ENCODE measurements around the gene ECPAS. TPM values are rescaled to one million over a fixed set of nuclear protein-coding genes. Genes with fewer than 3 reads are reported as not detected.

Gene ECPAS
- total RNA-seq, 2 donors from 2014 or later = 54.7 to 65.5 TPM

GRCh38 chr9:111330124-111330523 lies 154.1 kb downstream of the ECPAS start, which contains the start of gene OR2K2:
Gene OR2K2, minus strand, starts transcription at chr9:111330224. Its CDS starts 1,791 bp downstream, at chr9:111328433.
- no peak within 1 kb of the TSS for H3K27ac ChIP-seq (ENCODE audit: low read depth, low read length)
- Mint-ChIP-seq H3K9me3 (no peaks in the 10 kb centered on the region), H3K27me3 (ENCODE audit: insufficient read depth) (no peaks in the 10 kb centered on the region), H3K4me1 (no peaks in the 10 kb centered on the region), H3K4me3 (no peak within 1 kb of the TSS), H3K36me3 (ENCODE audit: low read depth) (no peaks in the 10 kb centered on the region), H3K27ac (no peak within 1 kb of the TSS)
- no peak for TF ChIP-seq CTCF (conservative IDR thresholded peaks at IDR 0.05)
- no peak within 1 kb of the TSS for H3K9ac ChIP-seq (ENCODE audit: extremely low read depth, low read length, poor library complexity, severe bottlenecking)
- H3K36me3 ChIP-seq (ENCODE audit: control insufficient read depth, insufficient read depth, low read length) = no peaks in the 10 kb centered on the region
- no peaks in the 10 kb centered on the region for H3K4me1 ChIP-seq (ENCODE audit: control insufficient read depth, insufficient read depth, low read length)
- WGBS, 2 experiments (ENCODE audit: insufficient coverage in 1 of 2, insufficient read length in 1 of 2) = 92% methylated on average over 2 of the region's 4 CpGs; no CpG with 5 or more reads in 1 of the 2 experiments
- no peak within 1 kb of the TSS for H3K4me3 ChIP-seq (ENCODE audit: low read length)
- DNase-seq = no peak
- H3K9me3 ChIP-seq (ENCODE audit: control insufficient read depth, low read length) = no peaks in the 10 kb centered on the region
- peaks cover 7% of the 10 kb centered on the region for H3K27me3 ChIP-seq (ENCODE audit: control insufficient read depth, insufficient read depth, low read length, poor library complexity, severe bottlenecking)

GRCh38 chr9:111320631-111321030 lies 163.6 kb downstream of the ECPAS start:
- no peak for TF ChIP-seq CTCF (conservative IDR thresholded peaks at IDR 0.05)
- H3K9me3 ChIP-seq (ENCODE audit: control insufficient read depth, low read length) = no peaks in the 10 kb centered on the region
- no peak overlapping the region for H3K27ac ChIP-seq (ENCODE audit: low read depth, low read length)
- WGBS, 2 experiments (ENCODE audit: insufficient coverage in 1 of 2, insufficient read length in 1 of 2) = 87 to 92% methylated on average over 2 to 3 of the region's 3 CpGs
- peaks cover 12% of the 10 kb centered on the region for H3K9me3 Mint-ChIP-seq
- H3K36me3 ChIP-seq (ENCODE audit: control insufficient read depth, insufficient read depth, low read length) = no peaks in the 10 kb centered on the region
- DNase-seq = no peak
- no peaks in the 10 kb centered on the region for H3K4me1 Mint-ChIP-seq
- no peaks in the 10 kb centered on the region for H3K36me3 Mint-ChIP-seq (ENCODE audit: low read depth)
- no peak overlapping the region for H3K4me3 Mint-ChIP-seq
- H3K27me3 ChIP-seq (ENCODE audit: control insufficient read depth, insufficient read depth, low read length, poor library complexity, severe bottlenecking) = no peaks in the 10 kb centered on the region
- H3K9ac ChIP-seq (ENCODE audit: extremely low read depth, low read length, poor library complexity, severe bottlenecking) = no peak overlapping the region
- H3K4me3 ChIP-seq (ENCODE audit: low read length) = no peak overlapping the region
- H3K27me3 Mint-ChIP-seq (ENCODE audit: insufficient read depth) = peaks cover 3% of the 10 kb centered on the region
- H3K4me1 ChIP-seq (ENCODE audit: control insufficient read depth, insufficient read depth, low read length) = no peaks in the 10 kb centered on the region
- H3K27ac Mint-ChIP-seq = no peak overlapping the region

- Histone ChIP-seq H3K27ac (ENCODE audit: low read depth, low read length) (no peak overlapping the region), H3K9me3 (ENCODE audit: control insufficient read depth, low read length) (no peaks in the 10 kb centered on the region), H3K4me1 (ENCODE audit: control insufficient read depth, insufficient read depth, low read length) (no peaks in the 10 kb centered on the region), H3K9ac (ENCODE audit: extremely low read depth, low read length, poor library complexity, severe bottlenecking) (no peak overlapping the region), H3K4me3 (ENCODE audit: low read length) (no peak overlapping the region), H3K27me3 (ENCODE audit: control insufficient read depth, insufficient read depth, low read length, poor library complexity, severe bottlenecking) (no peaks in the 10 kb centered on the region), H3K36me3 (ENCODE audit: control insufficient read depth, insufficient read depth, low read length) (no peaks in the 10 kb centered on the region)
- H3K27ac Mint-ChIP-seq = no peak overlapping the region
- no peak overlapping the region for H3K4me3 Mint-ChIP-seq
- no peak for TF ChIP-seq CTCF (conservative IDR thresholded peaks at IDR 0.05)
- no peak for DNase-seq
- H3K27me3 Mint-ChIP-seq (ENCODE audit: insufficient read depth) = peaks cover 2% of the 10 kb centered on the region
- H3K4me1 Mint-ChIP-seq = no peaks in the 10 kb centered on the region
- no peaks in the 10 kb centered on the region for H3K36me3 Mint-ChIP-seq (ENCODE audit: low read depth)
- 62% methylated on average over 3 of the region's 3 CpGs; no CpG with 5 or more reads in 1 of the 2 experiments for WGBS, 2 experiments (ENCODE audit: insufficient coverage in 1 of 2, insufficient read length in 1 of 2)
- H3K9me3 Mint-ChIP-seq = peaks cover 9% of the 10 kb centered on the region
Measured at GRCh38 chr9:111316796-111317195, 167.4 kb downstream of the ECPAS start.

Other genes with a start within 250 kb of the ECPAS start
- not detected for gene OR2K2, start 154.2 kb downstream of the ECPAS start, total RNA-seq
- 10 to 100 TPM; 20.9 to 21.0 TPM for gene ZNF483, start 40.8 kb upstream of the ECPAS start, total RNA-seq
- gene PTGR1, start 115.3 kb upstream of the ECPAS start, total RNA-seq = 100 to 1,000 TPM; 204 to 442 TPM
- 1 to 10 TPM; 6.3 to 7.4 TPM for gene DNAJC25, start 147.0 kb upstream of the ECPAS start, total RNA-seq
- gene GNG10, start 177.2 kb upstream of the ECPAS start, total RNA-seq = 10 to 100 TPM; 27.7 to 39.7 TPM